ENCODE data around the gene ICA1L.

DNA sequence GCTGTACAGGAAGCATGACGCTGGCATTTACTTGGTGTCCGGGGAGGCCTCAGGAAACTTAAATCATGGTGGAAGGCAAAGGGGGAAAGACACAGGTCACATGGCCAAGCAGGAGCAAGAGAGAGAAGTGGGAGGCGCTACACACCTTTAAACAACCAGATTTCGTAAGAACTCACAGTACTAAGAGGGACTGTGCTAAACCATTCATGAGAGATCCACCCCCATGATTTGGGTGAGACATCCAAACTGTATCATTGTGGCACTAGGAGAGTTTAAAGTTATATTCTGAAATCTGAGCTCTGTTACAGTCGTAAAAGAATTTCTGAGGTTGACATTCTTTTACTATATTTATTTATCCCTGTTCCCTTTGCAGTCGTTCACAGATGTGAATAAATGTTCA is 116.6 kb downstream of the ICA1L start:
- TF ChIP-seq, protein P1, sequence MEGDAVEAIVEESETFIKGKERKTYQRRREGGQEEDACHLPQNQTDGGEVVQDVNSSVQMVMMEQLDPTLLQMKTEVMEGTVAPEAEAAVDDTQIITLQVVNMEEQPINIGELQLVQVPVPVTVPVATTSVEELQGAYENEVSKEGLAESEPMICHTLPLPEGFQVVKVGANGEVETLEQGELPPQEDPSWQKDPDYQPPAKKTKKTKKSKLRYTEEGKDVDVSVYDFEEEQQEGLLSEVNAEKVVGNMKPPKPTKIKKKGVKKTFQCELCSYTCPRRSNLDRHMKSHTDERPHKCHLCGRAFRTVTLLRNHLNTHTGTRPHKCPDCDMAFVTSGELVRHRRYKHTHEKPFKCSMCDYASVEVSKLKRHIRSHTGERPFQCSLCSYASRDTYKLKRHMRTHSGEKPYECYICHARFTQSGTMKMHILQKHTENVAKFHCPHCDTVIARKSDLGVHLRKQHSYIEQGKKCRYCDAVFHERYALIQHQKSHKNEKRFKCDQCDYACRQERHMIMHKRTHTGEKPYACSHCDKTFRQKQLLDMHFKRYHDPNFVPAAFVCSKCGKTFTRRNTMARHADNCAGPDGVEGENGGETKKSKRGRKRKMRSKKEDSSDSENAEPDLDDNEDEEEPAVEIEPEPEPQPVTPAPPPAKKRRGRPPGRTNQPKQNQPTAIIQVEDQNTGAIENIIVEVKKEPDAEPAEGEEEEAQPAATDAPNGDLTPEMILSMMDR (IDR thresholded peaks at IDR 0.05) = no peak
- no peak for TF ChIP-seq CHD2 (IDR thresholded peaks at IDR 0.05; ENCODE audit: low read length, partially characterized antibody)
- TF ChIP-seq, protein P2, sequence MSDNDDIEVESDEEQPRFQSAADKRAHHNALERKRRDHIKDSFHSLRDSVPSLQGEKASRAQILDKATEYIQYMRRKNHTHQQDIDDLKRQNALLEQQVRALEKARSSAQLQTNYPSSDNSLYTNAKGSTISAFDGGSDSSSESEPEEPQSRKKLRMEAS (IDR thresholded peaks at IDR 0.05; ENCODE audit: low read depth) = no peak
- TF ChIP-seq EZH2phosphoT487 (IDR thresholded peaks at IDR 0.05; ENCODE audit: borderline replicate concordance, low read depth) = no peak
- TF ChIP-seq SIN3A (IDR thresholded peaks at IDR 0.05; ENCODE audit: borderline replicate concordance, low read depth, low read length) = no peak
